Body of pancreas (tissue), 4 donors: ENCODE results near the gene EEFSEC.

Experiments
- POLR2A ChIP-seq, 3 donors: fragments of 450-650 bp; IDR thresholded peaks; one replicate each; pipeline ENCODE4 v1.6.1; 2016; ENCODE audit warnings: antibody characterized with exemption in 3 of 3, mild to moderate bottlenecking in 2 of 3
- TF ChIP-seq, protein P1 (sequence below), 7 experiments: fragments of 450-650 bp in 4 of 7; fragments of 200-600 bp in 3 of 7; sonication (generic) in 3 of 7; IDR thresholded peaks; one replicate each; pipeline ENCODE4 v1.5.1; 2016 to 2019; ENCODE audit warnings: antibody characterized with exemption in 7 of 7

DNA sequence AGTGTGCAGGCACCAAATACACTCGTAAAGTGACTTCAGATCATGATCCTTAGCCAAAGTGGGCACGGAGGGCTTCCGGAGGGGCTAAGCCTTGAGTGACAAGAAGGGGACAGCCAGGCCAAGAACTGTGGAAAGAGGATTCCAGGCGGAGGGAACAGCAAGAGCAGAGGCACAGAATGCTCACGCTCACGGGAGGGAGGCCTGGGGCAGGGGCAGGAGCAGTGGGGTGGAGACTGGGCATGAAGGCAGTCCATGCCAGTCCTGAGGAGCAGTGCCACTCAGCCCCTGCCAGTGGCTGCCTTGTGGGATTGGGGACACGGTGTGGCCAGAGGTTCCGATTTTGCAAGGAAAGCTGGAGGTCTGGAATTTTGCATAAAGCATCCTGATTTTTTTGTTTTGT, 277.4 kb downstream of the EEFSEC start:
- no peak for TF ChIP-seq POLR2A (IDR thresholded peaks at IDR 0.05)
- TF ChIP-seq, protein P1, sequence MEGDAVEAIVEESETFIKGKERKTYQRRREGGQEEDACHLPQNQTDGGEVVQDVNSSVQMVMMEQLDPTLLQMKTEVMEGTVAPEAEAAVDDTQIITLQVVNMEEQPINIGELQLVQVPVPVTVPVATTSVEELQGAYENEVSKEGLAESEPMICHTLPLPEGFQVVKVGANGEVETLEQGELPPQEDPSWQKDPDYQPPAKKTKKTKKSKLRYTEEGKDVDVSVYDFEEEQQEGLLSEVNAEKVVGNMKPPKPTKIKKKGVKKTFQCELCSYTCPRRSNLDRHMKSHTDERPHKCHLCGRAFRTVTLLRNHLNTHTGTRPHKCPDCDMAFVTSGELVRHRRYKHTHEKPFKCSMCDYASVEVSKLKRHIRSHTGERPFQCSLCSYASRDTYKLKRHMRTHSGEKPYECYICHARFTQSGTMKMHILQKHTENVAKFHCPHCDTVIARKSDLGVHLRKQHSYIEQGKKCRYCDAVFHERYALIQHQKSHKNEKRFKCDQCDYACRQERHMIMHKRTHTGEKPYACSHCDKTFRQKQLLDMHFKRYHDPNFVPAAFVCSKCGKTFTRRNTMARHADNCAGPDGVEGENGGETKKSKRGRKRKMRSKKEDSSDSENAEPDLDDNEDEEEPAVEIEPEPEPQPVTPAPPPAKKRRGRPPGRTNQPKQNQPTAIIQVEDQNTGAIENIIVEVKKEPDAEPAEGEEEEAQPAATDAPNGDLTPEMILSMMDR (IDR thresholded peaks at IDR 0.05), result no peak
